ENCODE data around the gene C3orf18.

C3orf18 gene

GRCh38 chr3:50603261-50604109, 35.9 kb upstream of the C3orf18 start:
- DNase-seq, result no peak

GRCh38 chr3:50602595-50603191, 35.1 kb upstream of the C3orf18 start:
- no peak for DNase-seq

- no peak for DNase-seq
These were observed 33.5 kb upstream of the C3orf18 start for GRCh38 chr3:50600841-50601591.

- no peak for DNase-seq
These were observed 32.7 kb upstream of the C3orf18 start for GRCh38 chr3:50600141-50600753.

GRCh38 chr3:50599716-50600118, 32.2 kb upstream of the C3orf18 start:
- DNase-seq, result no peak

GRCh38 chr3:50599115-50599715, 31.7 kb upstream of the C3orf18 start:
- DNase-seq, result no peak

GRCh38 chr3:50594253-50594785, 26.8 kb upstream of the C3orf18 start:
- DNase-seq, result no peak

GRCh38 chr3:50592568-50592967, 25.0 kb upstream of the C3orf18 start:
- no peak for DNase-seq

- DNase-seq, result no peak
These were observed 23.7 kb upstream of the C3orf18 start for GRCh38 chr3:50591196-50591741.

- DNase-seq, result no peak
These were observed 21.3 kb upstream of the C3orf18 start for GRCh38 chr3:50588759-50589433.

GRCh38 chr3:50587806-50588758, 20.5 kb upstream of the C3orf18 start:
- no peak for DNase-seq

GRCh38 chr3:50587373-50587772, 19.8 kb upstream of the C3orf18 start:
- no peak for DNase-seq

GRCh38 chr3:50586763-50587070, 19.2 kb upstream of the C3orf18 start:
- DNase-seq, result no peak

- no peak for DNase-seq
These were observed 18.6 kb upstream of the C3orf18 start for GRCh38 chr3:50585919-50586762.

- no peak for DNase-seq
These were observed 16.8 kb upstream of the C3orf18 start for GRCh38 chr3:50584391-50584790.

- no peak for DNase-seq
These were observed 16.4 kb upstream of the C3orf18 start for GRCh38 chr3:50583897-50584296.

- no peak for DNase-seq
These were observed 14.5 kb upstream of the C3orf18 start for GRCh38 chr3:50582083-50582482.

GRCh38 chr3:50581459-50581842, 13.9 kb upstream of the C3orf18 start:
- DNase-seq, result no peak

- DNase-seq, result no peak
These were observed 13.3 kb upstream of the C3orf18 start for GRCh38 chr3:50580683-50581458.
